GM23248 (cell line): ENCODE data around the gene ATP6V1B1.

ENCODE experiments used
- EZH2 ChIP-seq: fragments of 200-600 bp; sonication (generic); IDR thresholded peaks from 2 replicates; pipeline ENCODE4 v1.6.1; 2018; ENCODE audit warnings: antibody characterized with exemption, mild to moderate bottlenecking; ENCODE audit not compliant: insufficient read depth, poor library complexity, severe bottlenecking
- EZH2phosphoT487 ChIP-seq: fragments of 200-600 bp; sonication (generic); IDR thresholded peaks from 2 replicates; pipeline ENCODE4 v1.6.1; 2018; ENCODE audit warnings: antibody characterized with exemption, moderate library complexity, mild to moderate bottlenecking, low read depth; ENCODE audit not compliant: insufficient read depth

GRCh38 chr2:70922235-70923234, 13.2 kb upstream of the ATP6V1B1 start:
- TF ChIP-seq EZH2 (no peak), EZH2phosphoT487 (no peak)
